Prostate gland (tissue), 2 donors: ENCODE measurements around the gene EEF1AKMT1. TPM values are rescaled to one million over a fixed set of nuclear protein-coding genes. Genes with fewer than 3 reads are reported as not detected.

Experiments used
- DNase-seq: peaks from one replicate; pipeline ENCODE4 v3.0.0-alpha.2; 2019; ENCODE audit warnings: low spot score
- H3K27ac ChIP-seq, 2 donors: fragments of 200-600 bp; sonication (generic); 2 replicates each; pipeline ENCODE4 v1.5.1; 2017 to 2019
- H3K27me3 ChIP-seq: fragments of 200-600 bp; sonication (generic); replicated peaks from 2 replicates; pipeline ENCODE4 v1.5.1; 2019; ENCODE audit not compliant: insufficient read depth
- H3K36me3 ChIP-seq, 2 donors: fragments of 200-600 bp; sonication (generic); 1 replicate in 1 of 2; 2 replicates in 1 of 2; pipeline versions ENCODE4 v1.5.1 to v1.8.1; 2017 to 2019
- H3K4me1 ChIP-seq: fragments of 200-600 bp; sonication (generic); replicated peaks from 2 replicates; pipeline ENCODE4 v1.5.1; 2019
- H3K4me3 ChIP-seq, 2 donors: fragments of 200-600 bp; sonication (generic); 2 replicates each; pipeline ENCODE4 v1.5.1; 2017 to 2019
- H3K9me3 ChIP-seq: fragments of 200-600 bp; sonication (generic); 2 replicates; pipeline ENCODE4 v1.5.1; 2017
- POLR2A ChIP-seq: fragments of 450-650 bp; IDR thresholded peaks from one replicate; pipeline ENCODE4 v1.6.1; 2016; ENCODE audit warnings: antibody characterized with exemption, mild to moderate bottlenecking
- POLR2AphosphoS5 ChIP-seq: sonication (generic); formaldehyde crosslinking; IDR thresholded peaks from one replicate; pipeline ENCODE4 v1.6.1; 2017; ENCODE audit warnings: antibody characterized with exemption
- WGBS: methylation state at CpG from one replicate; pipeline ENCODE4 v1.1.5; 2018; 5-methylcytosine and 5-hydroxymethylcytosine counted together
- intact Hi-C: fragments of 100-400 bp; cut with DNase I; formaldehyde crosslinking; loops from one replicate; pipeline ENCODE4 v1.14.2; 2022
- total RNA-seq, 2 donors: library from RNA; depleted of rRNA; stranded (reverse); fragments of >200 nt; gene quantifications; one replicate each; pipeline ENCODE4 v1.1.0, GENCODE V29; 2016
- TF ChIP-seq, protein P1 (sequence below), 4 experiments: fragments of 200-600 bp in 2 of 4; fragments of 450-650 bp in 2 of 4; sonication (generic) in 2 of 4; IDR thresholded peaks; 1 replicate in 3 of 4; 2 replicates in 1 of 4; pipeline ENCODE4 v1.5.1; 2016 to 2019; ENCODE audit warnings: antibody characterized with exemption in 4 of 4, mild to moderate bottlenecking in 2 of 4, moderate library complexity in 2 of 4

Gene EEF1AKMT1
- total RNA-seq, 2 donors from 2014 or later: 11.4 to 31.6 TPM

DNA sequence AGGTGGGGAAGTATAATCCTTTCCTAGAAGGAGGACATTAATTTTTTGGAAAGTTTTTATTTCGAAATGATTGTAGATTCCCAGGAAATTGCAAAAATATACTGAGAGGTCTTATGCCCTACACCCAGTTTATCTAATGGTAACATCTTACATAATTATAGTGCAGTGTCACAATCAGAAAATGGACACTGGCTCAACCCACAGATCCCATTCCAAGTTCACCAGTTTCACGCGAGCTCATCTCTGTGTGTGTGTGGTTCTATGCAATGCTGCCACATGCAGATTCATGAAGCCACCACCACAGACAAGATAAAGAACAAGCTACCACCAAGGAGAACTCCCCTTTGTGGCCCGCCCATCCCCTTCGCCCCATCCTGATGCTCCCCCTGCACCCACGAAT lies 45.9 kb downstream of the EEF1AKMT1 start:
- Histone ChIP-seq H3K27ac (no peak overlapping the region), H3K4me1 (no peaks in the 10 kb centered on the region), H3K27me3 (no peaks in the 10 kb centered on the region), H3K36me3 (no peaks in the 10 kb centered on the region), H3K4me3 (no peak overlapping the region), H3K9me3 (no peaks in the 10 kb centered on the region)
- no peak for DNase-seq
- 94% methylated on average over 6 of the region's 6 CpGs for WGBS
- no peak for TF ChIP-seq POLR2A
- TF ChIP-seq POLR2AphosphoS5: no peak
- TF ChIP-seq, protein P1, sequence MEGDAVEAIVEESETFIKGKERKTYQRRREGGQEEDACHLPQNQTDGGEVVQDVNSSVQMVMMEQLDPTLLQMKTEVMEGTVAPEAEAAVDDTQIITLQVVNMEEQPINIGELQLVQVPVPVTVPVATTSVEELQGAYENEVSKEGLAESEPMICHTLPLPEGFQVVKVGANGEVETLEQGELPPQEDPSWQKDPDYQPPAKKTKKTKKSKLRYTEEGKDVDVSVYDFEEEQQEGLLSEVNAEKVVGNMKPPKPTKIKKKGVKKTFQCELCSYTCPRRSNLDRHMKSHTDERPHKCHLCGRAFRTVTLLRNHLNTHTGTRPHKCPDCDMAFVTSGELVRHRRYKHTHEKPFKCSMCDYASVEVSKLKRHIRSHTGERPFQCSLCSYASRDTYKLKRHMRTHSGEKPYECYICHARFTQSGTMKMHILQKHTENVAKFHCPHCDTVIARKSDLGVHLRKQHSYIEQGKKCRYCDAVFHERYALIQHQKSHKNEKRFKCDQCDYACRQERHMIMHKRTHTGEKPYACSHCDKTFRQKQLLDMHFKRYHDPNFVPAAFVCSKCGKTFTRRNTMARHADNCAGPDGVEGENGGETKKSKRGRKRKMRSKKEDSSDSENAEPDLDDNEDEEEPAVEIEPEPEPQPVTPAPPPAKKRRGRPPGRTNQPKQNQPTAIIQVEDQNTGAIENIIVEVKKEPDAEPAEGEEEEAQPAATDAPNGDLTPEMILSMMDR (IDR thresholded peaks at IDR 0.05): no peak
- intact Hi-C loops: no loop called here

- Histone ChIP-seq H3K27me3 (no peaks in the 10 kb centered on the region), H3K9me3 (no peaks in the 10 kb centered on the region), H3K4me3 (peak overlapping the region; percentile 19 to 20), H3K36me3 (no peaks in the 10 kb centered on the region), H3K4me1 (no peaks in the 10 kb centered on the region), H3K27ac (no peak overlapping the region)
- DNase-seq: no peak
- TF ChIP-seq POLR2AphosphoS5 (no peak), POLR2A (no peak)
- TF ChIP-seq, protein P1 (IDR thresholded peaks at IDR 0.05): no peak
- WGBS: 23% methylated on average over 45 of the region's 81 CpGs
- intact Hi-C loops: no loop called here
These were observed 52.1 kb downstream of the EEF1AKMT1 start for GRCh38 chr13:20721454-20722357.

GRCh38 chr13:20721058-20721453 lies 52.7 kb downstream of the EEF1AKMT1 start:
- Histone ChIP-seq H3K27me3 (no peaks in the 10 kb centered on the region), H3K36me3 (no peaks in the 10 kb centered on the region), H3K4me3 (no peak overlapping the region), H3K27ac (no peak overlapping the region), H3K4me1 (no peaks in the 10 kb centered on the region), H3K9me3 (no peaks in the 10 kb centered on the region)
- WGBS: 82% methylated on average over 16 of the region's 16 CpGs
- intact Hi-C loops: no loop called here
- TF ChIP-seq, protein P1 (IDR thresholded peaks at IDR 0.05): no peak
- TF ChIP-seq POLR2AphosphoS5: no peak
- TF ChIP-seq POLR2A: no peak
- DNase-seq: no peak

DNA sequence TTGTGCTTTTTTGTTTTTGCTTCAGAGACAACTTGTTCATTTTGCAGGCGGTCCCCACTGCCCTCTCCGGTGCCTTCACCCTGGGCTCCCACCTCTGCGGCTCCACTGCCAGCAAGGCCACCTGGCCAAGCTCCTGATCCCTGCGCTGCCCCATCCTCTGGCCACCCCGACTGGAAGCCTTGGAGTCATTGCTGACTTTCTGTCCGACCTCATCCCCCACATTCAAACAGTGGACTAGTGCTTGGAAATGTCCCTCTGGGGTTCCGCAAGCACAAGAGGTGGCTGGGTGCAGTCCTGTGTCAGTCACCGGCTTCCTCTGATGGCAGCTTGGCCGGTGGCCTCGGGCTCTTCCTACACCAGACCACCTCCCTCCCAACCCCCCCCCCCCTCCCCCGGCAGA lies 53.3 kb downstream of the EEF1AKMT1 start:
- TF ChIP-seq POLR2AphosphoS5 (no peak), POLR2A (no peak)
- TF ChIP-seq, protein P1 (IDR thresholded peaks at IDR 0.05): no peak
- H3K9me3 ChIP-seq: no peaks in the 10 kb centered on the region
- H3K27me3 ChIP-seq: no peaks in the 10 kb centered on the region
- DNase-seq: no peak
- intact Hi-C loops: no loop called here
- 87% methylated on average over 11 of the region's 11 CpGs for WGBS
- H3K27ac ChIP-seq: no peak overlapping the region
- no peak overlapping the region for H3K4me3 ChIP-seq
- no peaks in the 10 kb centered on the region for H3K36me3 ChIP-seq
- no peaks in the 10 kb centered on the region for H3K4me1 ChIP-seq

- no peaks in the 10 kb centered on the region for H3K4me1 ChIP-seq
- TF ChIP-seq, protein P1 (IDR thresholded peaks at IDR 0.05): no peak
- TF ChIP-seq POLR2AphosphoS5 (no peak), POLR2A (no peak)
- H3K9me3 ChIP-seq: no peaks in the 10 kb centered on the region
- intact Hi-C loops: loop anchor here (10.0 kb wide), 1 partner anchor 225 kb away; no protein-coding TSS in a partner anchor
- H3K27me3 ChIP-seq: no peaks in the 10 kb centered on the region
- DNase-seq: no peak
- no peaks in the 10 kb centered on the region for H3K36me3 ChIP-seq
- H3K27ac ChIP-seq: no peak overlapping the region
- WGBS: 80% methylated on average over 13 of the region's 13 CpGs
- H3K4me3 ChIP-seq: no peak overlapping the region
These were observed 54.0 kb downstream of the EEF1AKMT1 start for GRCh38 chr13:20719783-20720182.
